Renal cortex interstitium (tissue), 11 donors: ENCODE data around the gene CRIP1. TPM values are rescaled to one million over a fixed set of nuclear protein-coding genes. Genes with fewer than 3 reads are reported as not detected.

Experiments used
- DNase-seq, 11 donors: peaks; one replicate each; pipeline ENCODE4 v3.0.0-alpha.2; 2013; ENCODE audit warnings: low read depth in 9 of 11, low spot score in 4 of 11; ENCODE audit errors: extremely low read depth in 1 of 11
- polyA plus RNA-seq, 3 donors: library from polyadenylated mRNA; unstranded; fragments of 120-200 nt; gene quantifications; one replicate each; pipeline ENCODE4 v1.2.1, GENCODE V29; 2013; ENCODE audit not compliant: insufficient read length in 3 of 3

The CRIP1 gene
- polyA plus RNA-seq, 3 donors, result 24.0 to 49.2 (median 36.3) TPM

- DNase-seq, result no peak
Measured at GRCh38 chr14:105475269-105476096, 11.2 kb upstream of the CRIP1 start.

GRCh38 chr14:105476097-105476830, 10.4 kb upstream of the CRIP1 start:
- no peak for DNase-seq

GRCh38 chr14:105476831-105477659, 9.6 kb upstream of the CRIP1 start:
- DNase-seq, result no peak

- no peak for DNase-seq
Measured at GRCh38 chr14:105477660-105478397, 8.9 kb upstream of the CRIP1 start.

GRCh38 chr14:105478398-105479251, 8.1 kb upstream of the CRIP1 start:
- DNase-seq, result no peak

GRCh38 chr14:105479431-105480158, 7.1 kb upstream of the CRIP1 start:
- no peak for DNase-seq

- DNase-seq, result no peak
Measured at GRCh38 chr14:105480199-105480746, 6.4 kb upstream of the CRIP1 start.

- peak in 9 of 11 donors; percentile 84 to 91 (median 89) for DNase-seq
Measured at GRCh38 chr14:105480807-105481801, 5.6 kb upstream of the CRIP1 start.

GRCh38 chr14:105481886-105482457, 4.7 kb upstream of the CRIP1 start:
- DNase-seq, result peak; percentile 90 to 97 (median 95)

- no peak for DNase-seq
Measured at GRCh38 chr14:105482486-105483110, 4.1 kb upstream of the CRIP1 start.

GRCh38 chr14:105483300-105484068, 3.2 kb upstream of the CRIP1 start:
- no peak for DNase-seq

GRCh38 chr14:105484069-105484996, 2.4 kb upstream of the CRIP1 start:
- no peak for DNase-seq

GRCh38 chr14:105484997-105485393, 1.7 kb upstream of the CRIP1 start:
- no peak for DNase-seq
